Fibroblast of mammary gland (primary cell): Measurements from ENCODE around the gene CACNG1.

Experiments used
- DNase-seq: peaks from one replicate; pipeline ENCODE4 v3.0.0-alpha.2; 2010; ENCODE audit warnings: low read depth
- H3K4me3 ChIP-seq: 2 replicates; pipeline ENCODE4 v1.5.1; 2011; ENCODE audit warnings: low read depth, mild to moderate bottlenecking, low read length, moderate library complexity; ENCODE audit not compliant: control insufficient read depth
- TF ChIP-seq, protein P1 (sequence below): conservative IDR thresholded peaks from 2 replicates; pipeline ENCODE4 v1.5.1; 2011; ENCODE audit warnings: low read depth, low read length, inconsistent platforms; ENCODE audit not compliant: control insufficient read depth, insufficient read depth

Gene CACNG1, protein sequence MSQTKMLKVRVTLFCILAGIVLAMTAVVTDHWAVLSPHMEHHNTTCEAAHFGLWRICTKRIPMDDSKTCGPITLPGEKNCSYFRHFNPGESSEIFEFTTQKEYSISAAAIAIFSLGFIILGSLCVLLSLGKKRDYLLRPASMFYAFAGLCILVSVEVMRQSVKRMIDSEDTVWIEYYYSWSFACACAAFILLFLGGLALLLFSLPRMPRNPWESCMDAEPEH

DNA sequence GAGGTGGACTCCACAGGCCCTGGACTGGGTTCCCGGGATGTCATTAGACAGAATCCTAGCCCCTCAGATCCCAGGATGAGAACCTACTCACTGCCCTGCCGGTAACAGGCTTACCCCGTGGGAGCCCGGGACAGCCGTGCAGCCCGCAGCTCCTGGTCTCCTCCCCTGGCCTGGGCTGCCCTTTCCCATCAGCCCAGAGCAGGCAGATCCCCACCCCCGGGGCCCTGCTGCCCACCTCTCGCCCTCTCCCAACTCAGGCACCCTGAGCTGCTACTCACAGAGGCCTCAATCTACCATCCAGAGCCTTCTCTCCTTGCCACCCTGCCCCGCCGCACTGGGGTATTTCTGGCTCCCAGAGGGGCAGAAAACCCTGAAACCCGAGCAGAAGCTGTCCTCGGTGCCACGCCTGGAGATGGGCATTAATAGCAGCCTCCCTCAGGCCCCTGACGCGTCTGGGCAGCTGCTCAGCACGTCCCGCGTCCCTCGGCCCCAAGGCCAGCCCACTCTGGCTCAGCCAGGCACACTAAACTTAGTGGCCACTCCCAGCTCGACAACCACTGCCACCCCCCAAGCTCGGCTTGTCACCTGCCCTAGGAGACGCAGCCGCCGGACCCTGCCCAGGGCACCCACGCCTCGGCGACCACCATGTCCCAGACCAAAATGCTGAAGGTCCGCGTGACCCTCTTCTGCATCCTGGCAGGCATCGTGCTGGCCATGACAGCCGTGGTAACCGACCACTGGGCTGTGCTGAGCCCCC, at the start of gene CACNG1:
CACNG1 (plus strand) TSS at position 539 of the 757 bp plus-strand sequence; CDS start at position 646, 107 bp downstream.
- no peak for DNase-seq
- TF ChIP-seq, protein P1, sequence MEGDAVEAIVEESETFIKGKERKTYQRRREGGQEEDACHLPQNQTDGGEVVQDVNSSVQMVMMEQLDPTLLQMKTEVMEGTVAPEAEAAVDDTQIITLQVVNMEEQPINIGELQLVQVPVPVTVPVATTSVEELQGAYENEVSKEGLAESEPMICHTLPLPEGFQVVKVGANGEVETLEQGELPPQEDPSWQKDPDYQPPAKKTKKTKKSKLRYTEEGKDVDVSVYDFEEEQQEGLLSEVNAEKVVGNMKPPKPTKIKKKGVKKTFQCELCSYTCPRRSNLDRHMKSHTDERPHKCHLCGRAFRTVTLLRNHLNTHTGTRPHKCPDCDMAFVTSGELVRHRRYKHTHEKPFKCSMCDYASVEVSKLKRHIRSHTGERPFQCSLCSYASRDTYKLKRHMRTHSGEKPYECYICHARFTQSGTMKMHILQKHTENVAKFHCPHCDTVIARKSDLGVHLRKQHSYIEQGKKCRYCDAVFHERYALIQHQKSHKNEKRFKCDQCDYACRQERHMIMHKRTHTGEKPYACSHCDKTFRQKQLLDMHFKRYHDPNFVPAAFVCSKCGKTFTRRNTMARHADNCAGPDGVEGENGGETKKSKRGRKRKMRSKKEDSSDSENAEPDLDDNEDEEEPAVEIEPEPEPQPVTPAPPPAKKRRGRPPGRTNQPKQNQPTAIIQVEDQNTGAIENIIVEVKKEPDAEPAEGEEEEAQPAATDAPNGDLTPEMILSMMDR, result no peak
- no peak within 1 kb of the TSS for H3K4me3 ChIP-seq

DNA sequence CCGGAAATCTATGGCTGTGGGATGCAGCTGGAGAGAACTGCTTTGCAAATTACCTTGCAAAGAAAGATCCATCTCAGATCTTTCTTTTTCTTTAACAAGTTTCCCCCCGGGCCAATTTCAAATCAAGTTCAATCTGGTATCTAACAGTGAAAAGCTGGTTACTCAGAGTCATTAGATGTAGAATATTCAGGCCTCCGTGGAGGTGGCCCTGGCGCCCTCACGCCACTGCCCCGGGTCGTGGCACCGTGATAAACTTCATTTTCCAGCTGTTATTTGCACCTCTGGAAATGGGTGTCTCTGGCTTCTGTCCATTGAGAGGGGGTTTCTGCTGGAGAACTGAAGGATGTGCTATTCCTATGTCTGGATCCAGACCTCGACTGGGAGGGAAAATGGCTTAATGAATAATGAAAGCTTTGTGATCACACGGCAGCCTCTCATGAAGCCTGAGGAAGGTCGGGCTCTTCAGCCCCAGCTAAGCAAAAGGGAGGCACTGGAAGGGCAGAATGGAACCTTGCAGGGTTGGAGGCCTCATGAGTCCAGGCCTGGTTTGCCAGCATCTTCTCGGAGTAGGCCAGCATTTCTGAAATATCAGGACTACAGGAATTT, 49.3 kb upstream of the CACNG1 start:
- TF ChIP-seq, protein P1, result no peak
- DNase-seq, result no peak
- no peak overlapping the region for H3K4me3 ChIP-seq

DNA sequence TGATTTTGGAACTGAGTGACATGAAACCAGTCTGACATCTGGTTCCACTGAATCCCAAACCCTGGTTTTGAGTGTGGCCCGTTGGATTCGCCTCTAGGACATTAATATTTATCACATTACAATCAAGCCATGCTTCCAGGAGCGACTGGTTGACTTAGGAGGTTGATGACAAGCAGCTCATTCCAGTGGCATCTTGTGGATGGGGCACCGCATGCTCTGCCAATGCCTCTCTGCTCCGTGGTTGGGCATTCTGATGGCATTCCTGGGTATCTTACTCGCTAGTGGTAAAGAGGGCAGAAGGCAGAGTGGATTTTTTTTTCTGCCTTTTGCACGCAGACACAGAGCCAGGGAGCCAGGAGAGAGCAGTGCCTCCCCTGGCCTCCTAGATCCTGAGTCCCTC, 48.4 kb upstream of the CACNG1 start:
- TF ChIP-seq, protein P1, result no peak
- DNase-seq, result no peak
- no peak overlapping the region for H3K4me3 ChIP-seq

DNA sequence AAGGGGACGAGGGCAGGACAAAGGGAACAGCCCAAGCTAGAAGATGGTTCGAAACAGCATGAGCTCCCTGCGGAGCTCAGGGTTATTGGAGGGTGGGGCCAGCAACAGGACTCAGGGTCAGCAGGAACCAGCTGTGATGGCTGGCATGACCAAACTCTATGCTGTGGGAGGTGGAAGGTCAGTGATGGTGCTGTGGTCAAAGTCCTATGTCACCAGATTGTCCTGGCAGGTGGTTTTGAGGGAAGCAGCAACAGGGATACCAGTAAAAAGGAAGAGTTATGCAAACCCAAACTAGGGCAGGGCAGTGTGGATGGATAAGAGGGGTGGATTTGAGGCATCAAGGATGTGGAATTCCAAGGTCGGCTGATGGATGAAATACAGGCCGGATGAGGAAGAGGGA, 47.4 kb upstream of the CACNG1 start:
- TF ChIP-seq, protein P1, result no peak
- no peak overlapping the region for H3K4me3 ChIP-seq
- no peak for DNase-seq

DNA sequence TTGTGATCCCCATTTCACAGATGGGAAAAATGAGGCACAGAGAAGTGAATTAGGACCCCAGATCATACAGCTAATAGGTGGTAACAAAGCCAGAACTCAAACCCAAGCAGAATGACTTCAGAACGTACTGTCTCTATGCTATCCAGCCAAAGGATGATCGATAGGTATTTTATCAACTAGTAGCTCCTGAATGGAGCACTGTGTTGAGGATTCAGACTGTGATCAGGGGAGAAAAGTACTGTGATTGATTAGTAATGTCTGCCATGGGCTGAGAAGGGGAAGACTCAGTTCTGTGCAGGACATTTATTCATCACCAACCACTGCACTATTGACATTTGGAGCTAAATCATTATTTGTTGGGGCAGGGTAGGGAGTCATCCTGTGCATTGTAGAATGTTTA, 41.1 kb upstream of the CACNG1 start:
- TF ChIP-seq, protein P1, result no peak
- H3K4me3 ChIP-seq, result no peak overlapping the region
- no peak for DNase-seq

DNA sequence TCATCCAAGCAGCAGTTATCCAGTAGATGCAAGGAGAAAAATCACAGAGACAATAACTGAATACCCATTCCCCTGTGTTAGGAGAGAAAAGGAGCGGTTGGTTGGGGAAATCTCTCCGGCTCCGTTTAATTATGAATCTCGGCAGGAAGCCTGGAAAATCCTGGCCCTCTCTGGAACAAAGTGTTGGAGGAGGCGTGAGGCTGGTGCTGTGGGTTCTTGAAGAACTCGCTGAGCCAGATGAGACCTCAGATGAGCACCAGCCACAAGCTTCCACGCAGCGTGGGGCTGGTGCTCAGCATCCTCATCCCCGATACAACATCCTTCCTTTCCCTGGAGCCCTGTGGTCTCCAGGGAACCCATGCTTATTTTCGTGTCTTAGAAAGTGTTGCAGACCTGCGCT, 40.2 kb upstream of the CACNG1 start:
- TF ChIP-seq, protein P1, result no peak
- DNase-seq, result no peak
- no peak overlapping the region for H3K4me3 ChIP-seq
